ENCODE measurements around the gene GDF15. TPM values are rescaled to one million over a fixed set of nuclear protein-coding genes. Genes with fewer than 3 reads are reported as not detected.

GDF15 gene
- polyA plus RNA-seq, 1 donor from 2014 or later = not detected

- H3K9me3 Mint-ChIP-seq = no peaks in the 10 kb centered on the region
- no peaks in the 10 kb centered on the region for H3K27me3 Mint-ChIP-seq
- H3K36me3 Mint-ChIP-seq = no peaks in the 10 kb centered on the region
- H3K4me1 Mint-ChIP-seq = peaks cover 0 to 8% (median 6%) of the 10 kb centered on the region in 3 donors
- H3K27ac Mint-ChIP-seq = peak overlapping the region; percentile 46 to 85 (median 84)
- peak overlapping the region; percentile 77 to 89 (median 85) for H3K4me3 Mint-ChIP-seq
Measured at GRCh38 chr19:18433735-18434398, 47.9 kb downstream of the GDF15 start.

DNA sequence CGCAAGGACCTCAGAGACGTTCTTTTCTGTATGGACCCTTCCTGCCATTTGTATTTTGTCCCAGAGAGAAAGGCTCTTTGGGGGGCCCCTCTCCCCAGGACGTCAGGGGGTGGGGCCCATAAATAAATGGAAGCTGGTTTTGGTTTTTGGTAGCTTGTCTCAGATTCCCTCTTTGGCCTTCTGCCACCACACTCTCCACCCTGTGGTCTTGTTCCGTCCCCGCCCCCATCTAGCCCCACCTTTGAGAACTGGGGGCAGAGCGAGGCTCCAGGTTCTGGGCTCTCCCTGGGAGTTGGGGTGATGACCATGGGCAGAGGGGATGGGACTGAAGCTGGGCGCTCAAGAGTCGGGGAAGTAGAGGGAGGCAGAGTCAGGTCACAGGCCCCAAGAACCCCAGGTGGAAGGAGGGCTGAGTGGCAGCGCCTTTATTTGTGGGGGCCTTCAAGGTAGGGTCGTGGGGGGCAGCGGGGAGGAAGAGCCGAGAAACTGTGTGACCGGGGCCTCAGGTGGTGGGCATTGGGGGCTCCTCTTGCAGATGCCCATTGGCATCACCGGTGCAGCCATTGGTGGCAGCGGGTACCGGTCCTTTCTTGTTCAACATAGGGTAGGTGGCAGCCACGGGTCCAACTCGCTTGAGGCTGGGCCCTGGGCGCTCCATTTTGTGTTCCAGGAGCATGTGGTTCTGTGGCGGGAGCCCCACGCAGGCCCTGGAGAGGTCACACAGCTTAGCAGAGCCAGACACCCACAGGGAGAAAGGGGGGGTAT, 48.6 kb downstream of the GDF15 start:
- Mint-ChIP-seq H3K27me3 (no peaks in the 10 kb centered on the region), H3K4me1 (peaks cover 6 to 13% (median 13%) of the 10 kb centered on the region in 3 donors), H3K4me3 (peak overlapping the region; percentile 77 to 89 (median 85)), H3K9me3 (no peaks in the 10 kb centered on the region), H3K27ac (peak overlapping the region; percentile 46 to 85 (median 84)), H3K36me3 (no peaks in the 10 kb centered on the region)

DNA sequence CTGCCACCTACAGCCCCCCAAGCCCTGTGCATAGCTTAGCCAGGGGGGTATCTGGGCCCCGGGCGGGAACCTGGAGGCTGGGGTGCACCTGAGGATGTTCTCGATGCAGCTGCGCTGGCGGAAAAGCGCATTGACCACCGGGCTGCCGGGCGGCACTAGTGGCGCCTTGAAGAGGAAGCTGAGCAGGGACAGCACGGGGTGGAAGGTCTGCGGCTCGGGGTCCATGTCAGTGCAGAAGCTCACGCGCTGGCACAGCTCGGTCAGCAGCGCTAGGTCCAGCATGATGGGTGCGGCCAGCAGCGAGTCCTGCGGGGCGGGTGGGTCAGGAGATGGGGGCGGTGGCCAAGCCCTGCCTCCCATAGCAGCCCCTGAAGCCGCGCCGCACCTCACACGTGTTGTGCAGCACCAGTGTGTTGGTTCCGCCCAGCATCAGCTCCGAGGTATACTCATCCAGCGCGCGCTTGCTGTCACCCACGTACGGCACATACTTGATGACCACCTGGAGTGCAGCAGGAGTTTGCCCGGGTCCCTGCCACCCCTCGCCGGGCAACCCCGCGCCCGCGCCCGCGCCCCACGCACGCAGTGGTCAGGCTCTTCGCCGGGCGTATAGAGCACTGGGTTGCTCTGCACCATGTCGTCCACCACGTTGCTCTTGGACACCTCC, 49.4 kb downstream of the GDF15 start:
- H3K27me3 Mint-ChIP-seq = no peaks in the 10 kb centered on the region
- H3K36me3 Mint-ChIP-seq = no peaks in the 10 kb centered on the region
- H3K4me3 Mint-ChIP-seq = peak overlapping the region in 2 of 4 donors; percentile 84
- H3K27ac Mint-ChIP-seq = peak overlapping the region in 1 of 3 donors; percentile 85
- no peaks in the 10 kb centered on the region for H3K9me3 Mint-ChIP-seq
- peaks cover 6 to 16% (median 13%) of the 10 kb centered on the region in 3 donors for H3K4me1 Mint-ChIP-seq

GRCh38 chr19:18435842-18436670, 50.1 kb downstream of the GDF15 start:
- H3K27ac Mint-ChIP-seq = peak overlapping the region in 1 of 3 donors; percentile 85
- peaks cover 6 to 15% (median 13%) of the 10 kb centered on the region in 3 donors for H3K4me1 Mint-ChIP-seq
- H3K27me3 Mint-ChIP-seq = no peaks in the 10 kb centered on the region
- no peaks in the 10 kb centered on the region for H3K36me3 Mint-ChIP-seq
- no peaks in the 10 kb centered on the region for H3K9me3 Mint-ChIP-seq
- peak overlapping the region; percentile 66 to 84 (median 78) for H3K4me3 Mint-ChIP-seq

- Mint-ChIP-seq H3K9me3 (no peaks in the 10 kb centered on the region), H3K27me3 (no peaks in the 10 kb centered on the region), H3K4me1 (peaks cover 6 to 15% (median 13%) of the 10 kb centered on the region in 3 donors), H3K4me3 (peak overlapping the region; percentile 77 to 90 (median 88)), H3K36me3 (no peaks in the 10 kb centered on the region), H3K27ac (peak overlapping the region in 2 of 3 donors; percentile 69 to 85)
Measured at GRCh38 chr19:18436671-18437490, 50.9 kb downstream of the GDF15 start.

- Mint-ChIP-seq H3K27ac (peak within 1 kb of the TSS in 2 of 3 donors; percentile 85 to 89), H3K27me3 (no peaks in the 10 kb centered on the region), H3K4me1 (peaks cover 10 to 18% (median 15%) of the 10 kb centered on the region in 3 donors), H3K9me3 (no peaks in the 10 kb centered on the region), H3K4me3 (peak within 1 kb of the TSS; percentile 77 to 90 (median 88)), H3K36me3 (no peaks in the 10 kb centered on the region)
Measured at GRCh38 chr19:18437491-18438330, 51.8 kb downstream of the GDF15 start, which contains the start of gene ISYNA1. ISYNA1 (minus strand) TSS chr19:18438133; CDS start chr19:18437979, 154 bp downstream.

DNA sequence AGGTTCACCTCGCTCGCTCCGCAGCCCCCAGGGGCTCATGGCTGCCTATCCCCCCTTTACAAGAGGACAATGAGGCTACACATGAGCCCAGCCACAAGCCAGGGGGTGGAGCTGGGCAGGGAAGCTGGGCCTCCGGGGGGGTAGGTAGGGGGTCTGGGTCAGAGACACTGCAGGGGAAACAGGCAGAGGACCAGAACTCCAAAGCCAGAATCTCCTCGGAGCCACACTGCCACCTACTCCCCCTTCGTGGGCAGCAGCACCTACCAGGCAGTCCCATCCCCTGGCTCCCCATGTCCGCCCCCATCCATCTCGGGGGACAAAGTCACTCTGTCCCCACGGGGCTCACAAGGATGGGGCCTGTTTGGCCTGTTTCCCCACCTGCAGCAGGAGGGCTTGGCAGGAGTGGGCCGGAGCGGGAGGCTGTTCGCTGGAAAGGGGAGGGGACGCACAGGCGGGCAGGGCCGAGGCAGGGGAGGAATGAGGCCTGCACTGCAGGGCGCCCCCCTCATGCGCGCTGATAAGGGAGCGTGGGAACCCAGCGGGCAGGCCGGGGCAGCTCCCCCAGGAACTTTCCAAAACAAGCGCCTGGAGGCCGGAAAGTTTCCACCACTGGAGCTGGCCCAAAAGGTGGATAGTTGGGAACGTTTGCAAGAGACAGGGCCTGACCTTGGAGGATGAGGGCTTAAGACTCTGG, 52.5 kb downstream of the GDF15 start:
- Mint-ChIP-seq H3K36me3 (no peaks in the 10 kb centered on the region), H3K4me3 (peak overlapping the region in 3 of 4 donors; percentile 8 to 80 (median 32)), H3K4me1 (peaks cover 12 to 20% (median 16%) of the 10 kb centered on the region in 3 donors), H3K27ac (peak overlapping the region in 1 of 3 donors; percentile 78), H3K9me3 (no peaks in the 10 kb centered on the region), H3K27me3 (no peaks in the 10 kb centered on the region)

Other genes with a start within 250 kb of the GDF15 start
- 2.1 TPM for gene PIK3R2, start 233.0 kb upstream of the GDF15 start, polyA plus RNA-seq
- gene IFI30, start 212.3 kb upstream of the GDF15 start, polyA plus RNA-seq = 473 TPM
- gene MPV17L2, start 192.9 kb upstream of the GDF15 start, polyA plus RNA-seq = 16.6 TPM
- gene RAB3A, start 182.1 kb upstream of the GDF15 start, polyA plus RNA-seq = 1.5 TPM
- gene PDE4C, start 159.7 kb upstream of the GDF15 start, polyA plus RNA-seq = not detected
- 1.4 TPM for gene IQCN, start 111.7 kb upstream of the GDF15 start, polyA plus RNA-seq
- gene JUND, start 104.5 kb upstream of the GDF15 start, polyA plus RNA-seq = 164 TPM
- gene LSM4, start 63.1 kb upstream of the GDF15 start, polyA plus RNA-seq = 137 TPM
- 8.4 TPM for gene PGPEP1, start 45.6 kb upstream of the GDF15 start, polyA plus RNA-seq
- gene LRRC25, start 11.5 kb downstream of the GDF15 start, polyA plus RNA-seq = 14.9 TPM
- 97.4 TPM for gene SSBP4, start 33.2 kb downstream of the GDF15 start, polyA plus RNA-seq
- 17.2 TPM for gene ISYNA1, start 52.0 kb downstream of the GDF15 start, polyA plus RNA-seq
- gene ELL, start 135.9 kb downstream of the GDF15 start, polyA plus RNA-seq = 19.7 TPM
- 120 TPM for gene FKBP8, start 157.4 kb downstream of the GDF15 start, polyA plus RNA-seq
- 82.8 TPM for gene KXD1, start 171.7 kb downstream of the GDF15 start, polyA plus RNA-seq
- gene UBA52, start 185.7 kb downstream of the GDF15 start, polyA plus RNA-seq = 1,891 TPM
- 138 TPM for gene REX1BD, start 202.6 kb downstream of the GDF15 start, polyA plus RNA-seq
- gene CRLF1, start 220.6 kb downstream of the GDF15 start, polyA plus RNA-seq = 0.38 TPM
- not detected for gene TMEM59L, start 226.7 kb downstream of the GDF15 start, polyA plus RNA-seq

Measured in IgD-negative memory B cell (primary cell).